GM12878 (cell line): ENCODE data around the gene C10orf143. TPM values are rescaled to one million over a fixed set of nuclear protein-coding genes. Genes with fewer than 3 reads are reported as not detected.

ENCODE experiments used
- ATAC-seq: fragments of 200-7000 bp; cut with Tn5 transposase; 3 replicates; pipeline ENCODE4 v1.9.1; 2020; ENCODE audit warnings: mild to moderate bottlenecking, moderate library complexity
- BruUV-seq: library from RNA; stranded (reverse); fragments of 400-500 nt; replicated peaks from 2 replicates; lab custom pipeline; 2021; lab: Mats Ljungman, UMichigan
- CTCF ChIA-PET: fragments of 300-600 bp; sonication (Branson Sonifier 250); formaldehyde crosslinking; extraction: SDS; loops from one replicate; lab custom pipeline; 2021; ENCODE audit warnings: inconsistent platforms; lab: Yijun Ruan, JAX
- POLR2A ChIA-PET: fragments of 350-600 bp; formaldehyde crosslinking; extraction: SDS; loops from one replicate; lab custom pipeline; 2021; ENCODE audit warnings: inconsistent platforms; lab: Charles Lee
- RAD21 ChIA-PET: fragments of 300-600 bp; sonication (Branson Sonifier 250); formaldehyde crosslinking; loops from one replicate; lab custom pipeline; 2023; ENCODE audit warnings: antibody characterized with exemption; ENCODE audit not compliant: unreplicated experiment; lab: Charles Lee
- SMC1A ChIA-PET: fragments of 300-600 bp; sonication (Branson Sonifier 250); formaldehyde crosslinking; loops from one replicate; lab custom pipeline; 2023; ENCODE audit not compliant: unreplicated experiment, uncharacterized antibody; lab: Charles Lee
- DNase-seq: peaks from one replicate; pipeline ENCODE4 v3.0.0-alpha.2; 2011; ENCODE audit warnings: low read depth, low spot score
- FAIRE-seq: peaks from 3 replicates; lab custom pipeline; 2011; peaks lifted over from hg19 to GRCh38; lab: Jason Lieb, UNC
- H2AFZ ChIP-seq: 2 replicates; pipeline ENCODE4 v1.6.0; 2011; ENCODE audit warnings: low read depth, low read length, control low read depth; ENCODE audit not compliant: control insufficient read depth
- H3K27ac ChIP-seq: 2 replicates; pipeline ENCODE4 v1.5.1; 2011; ENCODE audit warnings: control low read depth; ENCODE audit not compliant: control insufficient read depth, insufficient read depth
- H3K27me3 ChIP-seq, 2 experiments: replicated peaks in 1 of 2; 2 replicates each; pipeline versions ENCODE4 v1.6.0 to v1.6.1; 2011; ENCODE audit warnings: low read length in 1 of 2; ENCODE audit not compliant: control insufficient read depth in 2 of 2, insufficient read depth in 2 of 2
- H3K36me3 ChIP-seq, 2 experiments: 2 replicates each; pipeline ENCODE4 v1.5.1; 2011; ENCODE audit warnings: low read length in 1 of 2; ENCODE audit not compliant: control insufficient read depth in 2 of 2, insufficient read depth in 2 of 2
- H3K4me1 ChIP-seq: 2 replicates; pipeline ENCODE4 v1.6.1; 2011; ENCODE audit warnings: mild to moderate bottlenecking, low read length, moderate library complexity, mixed read lengths; ENCODE audit not compliant: control insufficient read depth, insufficient read depth
- H3K4me2 ChIP-seq: 2 replicates; pipeline ENCODE4 v1.6.0; 2011; ENCODE audit warnings: control low read depth; ENCODE audit not compliant: control insufficient read depth, insufficient read depth
- H3K4me3 ChIP-seq: fragments of 200-600 bp; sonication (generic); 2 replicates; pipeline ENCODE4 v1.5.1; 2016
- H3K79me2 ChIP-seq: 2 replicates; pipeline ENCODE4 v1.6.0; 2011; ENCODE audit warnings: low read length; ENCODE audit not compliant: control insufficient read depth, insufficient read depth
- H3K9ac ChIP-seq: 2 replicates; pipeline ENCODE4 v1.8.0; 2011; ENCODE audit warnings: low read length, control low read depth, mixed read lengths; ENCODE audit not compliant: control insufficient read depth, insufficient read depth
- H3K9me3 ChIP-seq: replicated peaks from 3 replicates; pipeline ENCODE4 v1.5.1; 2011; ENCODE audit warnings: mild to moderate bottlenecking, low read length; ENCODE audit not compliant: control insufficient read depth, insufficient read depth
- H4K20me1 ChIP-seq: 2 replicates; pipeline ENCODE4 v1.6.0; 2011; ENCODE audit not compliant: control insufficient read depth, insufficient read depth
- CREB1 ChIP-seq: IDR thresholded peaks from 2 replicates; pipeline ENCODE4 v1.6.1; 2012; ENCODE audit warnings: low read depth, mild to moderate bottlenecking, inconsistent platforms
- REST ChIP-seq: IDR thresholded peaks from 2 replicates; pipeline ENCODE4 v1.6.1; 2012; ENCODE audit warnings: mild to moderate bottlenecking, low read depth, low read length
- RFX5 ChIP-seq: IDR thresholded peaks from 2 replicates; pipeline ENCODE4 v1.6.1; 2011; ENCODE audit warnings: low read depth, low read length, improper control_type of control experiment
- SUZ12 ChIP-seq: fragments of 200-600 bp; sonication (generic); IDR thresholded peaks from one replicate; pipeline ENCODE4 v1.6.1; 2018; ENCODE audit warnings: antibody characterized with exemption, mild to moderate bottlenecking; ENCODE audit not compliant: unreplicated experiment
- WGBS: methylation state at CpG from one replicate; pipeline ENCODE4 v1.1.6; 2016; ENCODE audit warnings: low lambda C conversion rate; ENCODE audit not compliant: insufficient replicate concordance, insufficient coverage; ENCODE audit errors: missing lambda C conversion rate; 5-methylcytosine and 5-hydroxymethylcytosine counted together
- in situ Hi-C: fragments of 300-500 bp; cut with MboI; formaldehyde crosslinking; loops from 9 replicates; pipeline ENCODE4 v1.14.3; 2018; ENCODE audit warnings: mixed read lengths
- intact Hi-C: fragments of 100-400 bp; cut with micrococcal nuclease; formaldehyde crosslinking; loops from one replicate; pipeline ENCODE4 v1.14.2; 2022; ENCODE audit not compliant: unreplicated experiment
- polyA plus RNA-seq, 11 experiments: library from polyadenylated mRNA; depleted of rRNA in 4 of 11; unstranded in 6 of 11; stranded (reverse) in 5 of 11; fragments of >200 nt; fragmentation: Nextera tagmentation in 4 of 11; fragmentation: Illumina TruSeq in 1 of 11; extraction: Ambion mirVana in 4 of 11; extraction: Trizol in 1 of 11; gene quantifications; 1 replicate in 1 of 11; 2 replicates in 10 of 11; pipeline versions ENCODE4 v1.2.1 to v1.2.3, GENCODE V29; 2011 to 2016; ENCODE audit warnings: inconsistent platforms in 2 of 11, missing spikeins in 2 of 11, low read depth in 1 of 11
- total RNA-seq, 4 experiments: library from RNA; depleted of rRNA in 3 of 4; stranded (reverse); fragments of >200 nt in 3 of 4; fragmentation: Illumina TruSeq in 1 of 4; extraction: Trizol in 1 of 4; gene quantifications; 2 replicates each; pipeline versions ENCODE4 v1.2.1 to v1.2.3, GENCODE V29; 2013 to 2021
- TF ChIP-seq, protein P1 (sequence below): IDR thresholded peaks from 2 replicates; pipeline ENCODE4 v1.6.1; 2011; ENCODE audit warnings: borderline replicate concordance, low read depth, mild to moderate bottlenecking, moderate library complexity, low read length; ENCODE audit not compliant: insufficient read depth, poor library complexity, severe bottlenecking
- TF ChIP-seq, protein P2 (sequence below): fragments of 450-650 bp; IDR thresholded peaks from 2 replicates; pipeline ENCODE4 v1.6.1; 2014; ENCODE audit warnings: mild to moderate bottlenecking

Gene C10orf143
- total and polyA plus RNA-seq, 10 of the 15 experiments (the other 5 are each of a cell fraction or from before 2014, with no cell fraction given), result 0.64 to 7.9 (median 2.6) TPM

DNA sequence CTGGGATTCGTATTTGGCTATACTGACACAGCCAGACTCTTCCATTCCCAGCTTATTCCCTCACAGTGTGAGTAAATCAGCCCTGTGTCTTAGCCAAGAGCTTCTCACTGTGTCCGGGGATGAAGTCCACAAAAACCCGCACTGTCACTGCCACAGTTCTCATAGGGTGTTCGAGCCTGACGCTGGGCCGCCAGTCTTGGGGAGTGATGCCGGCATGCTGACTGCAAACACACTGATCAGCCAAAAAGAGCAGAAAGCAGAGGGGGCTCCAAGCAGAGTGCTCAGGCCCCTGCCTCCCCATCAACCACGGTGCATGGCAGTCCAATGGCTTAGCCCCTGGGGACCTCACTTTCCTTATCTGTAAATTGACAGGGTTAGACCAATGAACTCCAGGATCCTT, 36.7 kb downstream of the C10orf143 start:
- no TSS peak for BruUV-seq
- ATAC-seq (no peak), DNase-seq (no peak), FAIRE-seq (no peak)
- WGBS, result 82% methylated on average over 8 of the region's 8 CpGs
- ChIA-PET CTCF (no interaction called here), POLR2A (no interaction called here), RAD21 (no interaction called here), SMC1A (interaction anchor here (1.2 kb wide), 1 partner anchor 33 kb away, joined by 3 read pairs; no protein-coding TSS in a partner anchor)
- Histone ChIP-seq H3K9me3 (no peaks in the 10 kb centered on the region), H3K79me2 (no peaks in the 10 kb centered on the region), H2AFZ (no peak overlapping the region), H3K4me3 (no peak overlapping the region), H3K9ac (no peak overlapping the region), H3K27me3 (no peaks in the 10 kb centered on the region), H4K20me1 (no peaks in the 10 kb centered on the region), H3K4me2 (no peak overlapping the region), H3K36me3 (no peaks in the 10 kb centered on the region), H3K27ac (no peak overlapping the region), H3K4me1 (no peaks in the 10 kb centered on the region)
- TF ChIP-seq SUZ12 (no peak), CREB1 (no peak), REST (no peak), RFX5 (no peak)
- TF ChIP-seq, protein P1, sequence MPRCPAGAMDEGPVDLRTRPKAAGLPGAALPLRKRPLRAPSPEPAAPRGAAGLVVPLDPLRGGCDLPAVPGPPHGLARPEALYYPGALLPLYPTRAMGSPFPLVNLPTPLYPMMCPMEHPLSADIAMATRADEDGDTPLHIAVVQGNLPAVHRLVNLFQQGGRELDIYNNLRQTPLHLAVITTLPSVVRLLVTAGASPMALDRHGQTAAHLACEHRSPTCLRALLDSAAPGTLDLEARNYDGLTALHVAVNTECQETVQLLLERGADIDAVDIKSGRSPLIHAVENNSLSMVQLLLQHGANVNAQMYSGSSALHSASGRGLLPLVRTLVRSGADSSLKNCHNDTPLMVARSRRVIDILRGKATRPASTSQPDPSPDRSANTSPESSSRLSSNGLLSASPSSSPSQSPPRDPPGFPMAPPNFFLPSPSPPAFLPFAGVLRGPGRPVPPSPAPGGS, result no peak
- TF ChIP-seq, protein P2, sequence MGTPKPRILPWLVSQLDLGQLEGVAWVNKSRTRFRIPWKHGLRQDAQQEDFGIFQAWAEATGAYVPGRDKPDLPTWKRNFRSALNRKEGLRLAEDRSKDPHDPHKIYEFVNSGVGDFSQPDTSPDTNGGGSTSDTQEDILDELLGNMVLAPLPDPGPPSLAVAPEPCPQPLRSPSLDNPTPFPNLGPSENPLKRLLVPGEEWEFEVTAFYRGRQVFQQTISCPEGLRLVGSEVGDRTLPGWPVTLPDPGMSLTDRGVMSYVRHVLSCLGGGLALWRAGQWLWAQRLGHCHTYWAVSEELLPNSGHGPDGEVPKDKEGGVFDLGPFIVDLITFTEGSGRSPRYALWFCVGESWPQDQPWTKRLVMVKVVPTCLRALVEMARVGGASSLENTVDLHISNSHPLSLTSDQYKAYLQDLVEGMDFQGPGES, result no peak
- in situ Hi-C loops, result no loop called here
- intact Hi-C loops, result no loop called here
